GM12878 (cell line): ENCODE measurements around the gene RASGRP2. TPM values are rescaled to one million over a fixed set of nuclear protein-coding genes. Genes with fewer than 3 reads are reported as not detected.

Experiments
- ATAC-seq: fragments of 200-7000 bp; cut with Tn5 transposase; 3 replicates; pipeline ENCODE4 v1.9.1; 2020; ENCODE audit warnings: mild to moderate bottlenecking, moderate library complexity
- BruUV-seq: library from RNA; stranded (reverse); fragments of 400-500 nt; replicated peaks from 2 replicates; lab custom pipeline; 2021; lab: Mats Ljungman, UMichigan
- CTCF ChIA-PET: fragments of 300-600 bp; sonication (Branson Sonifier 250); formaldehyde crosslinking; extraction: SDS; loops from one replicate; lab custom pipeline; 2021; ENCODE audit warnings: inconsistent platforms; lab: Yijun Ruan, JAX
- POLR2A ChIA-PET: fragments of 350-600 bp; formaldehyde crosslinking; extraction: SDS; loops from one replicate; lab custom pipeline; 2021; ENCODE audit warnings: inconsistent platforms; lab: Charles Lee
- RAD21 ChIA-PET: fragments of 300-600 bp; sonication (Branson Sonifier 250); formaldehyde crosslinking; loops from one replicate; lab custom pipeline; 2023; ENCODE audit warnings: antibody characterized with exemption; ENCODE audit not compliant: unreplicated experiment; lab: Charles Lee
- SMC1A ChIA-PET: fragments of 300-600 bp; sonication (Branson Sonifier 250); formaldehyde crosslinking; loops from one replicate; lab custom pipeline; 2023; ENCODE audit not compliant: unreplicated experiment, uncharacterized antibody; lab: Charles Lee
- DNase-seq: peaks from one replicate; pipeline ENCODE4 v3.0.0-alpha.2; 2011; ENCODE audit warnings: low read depth, low spot score
- FAIRE-seq: peaks from 3 replicates; lab custom pipeline; 2011; peaks lifted over from hg19 to GRCh38; lab: Jason Lieb, UNC
- H2AFZ ChIP-seq: 2 replicates; pipeline ENCODE4 v1.6.0; 2011; ENCODE audit warnings: low read depth, low read length, control low read depth; ENCODE audit not compliant: control insufficient read depth
- H3K27ac ChIP-seq: 2 replicates; pipeline ENCODE4 v1.5.1; 2011; ENCODE audit warnings: control low read depth; ENCODE audit not compliant: control insufficient read depth, insufficient read depth
- H3K27me3 ChIP-seq, 2 experiments: replicated peaks in 1 of 2; 2 replicates each; pipeline versions ENCODE4 v1.6.0 to v1.6.1; 2011; ENCODE audit warnings: low read length in 1 of 2; ENCODE audit not compliant: control insufficient read depth in 2 of 2, insufficient read depth in 2 of 2
- H3K36me3 ChIP-seq, 2 experiments: 2 replicates each; pipeline ENCODE4 v1.5.1; 2011; ENCODE audit warnings: low read length in 1 of 2; ENCODE audit not compliant: control insufficient read depth in 2 of 2, insufficient read depth in 2 of 2
- H3K4me1 ChIP-seq: 2 replicates; pipeline ENCODE4 v1.6.1; 2011; ENCODE audit warnings: mild to moderate bottlenecking, low read length, moderate library complexity, mixed read lengths; ENCODE audit not compliant: control insufficient read depth, insufficient read depth
- H3K4me2 ChIP-seq: 2 replicates; pipeline ENCODE4 v1.6.0; 2011; ENCODE audit warnings: control low read depth; ENCODE audit not compliant: control insufficient read depth, insufficient read depth
- H3K4me3 ChIP-seq: fragments of 200-600 bp; sonication (generic); 2 replicates; pipeline ENCODE4 v1.5.1; 2016
- H3K79me2 ChIP-seq: 2 replicates; pipeline ENCODE4 v1.6.0; 2011; ENCODE audit warnings: low read length; ENCODE audit not compliant: control insufficient read depth, insufficient read depth
- H3K9ac ChIP-seq: 2 replicates; pipeline ENCODE4 v1.8.0; 2011; ENCODE audit warnings: low read length, control low read depth, mixed read lengths; ENCODE audit not compliant: control insufficient read depth, insufficient read depth
- H3K9me3 ChIP-seq: replicated peaks from 3 replicates; pipeline ENCODE4 v1.5.1; 2011; ENCODE audit warnings: mild to moderate bottlenecking, low read length; ENCODE audit not compliant: control insufficient read depth, insufficient read depth
- H4K20me1 ChIP-seq: 2 replicates; pipeline ENCODE4 v1.6.0; 2011; ENCODE audit not compliant: control insufficient read depth, insufficient read depth
- FOXM1 ChIP-seq: IDR thresholded peaks from 2 replicates; pipeline ENCODE4 v1.6.1; 2012; ENCODE audit warnings: low read depth, mild to moderate bottlenecking, inconsistent platforms, low read length, moderate library complexity
- MEF2B ChIP-seq: fragments of 450-650 bp; IDR thresholded peaks from 2 replicates; pipeline ENCODE4 v1.6.1; 2018; ENCODE audit warnings: mild to moderate bottlenecking, moderate library complexity; ENCODE audit not compliant: partially characterized antibody, poor library complexity, severe bottlenecking
- MYC ChIP-seq: IDR thresholded peaks from 2 replicates; pipeline ENCODE4 v1.6.1; 2011; ENCODE audit warnings: mild to moderate bottlenecking, low read length, moderate library complexity, inconsistent platforms; ENCODE audit not compliant: insufficient read depth, insufficient replicate concordance, insufficient read length, severe bottlenecking
- NFXL1 ChIP-seq: fragments of 450-650 bp; IDR thresholded peaks from 2 replicates; pipeline ENCODE4 v1.6.1; 2017; ENCODE audit warnings: antibody characterized with exemption, mild to moderate bottlenecking, borderline replicate concordance
- SKIL ChIP-seq: fragments of 450-650 bp; IDR thresholded peaks from 2 replicates; pipeline ENCODE4 v1.6.1; 2017; ENCODE audit warnings: mild to moderate bottlenecking, low read depth, inconsistent platforms; ENCODE audit not compliant: poor library complexity, severe bottlenecking
- TCF3 ChIP-seq: IDR thresholded peaks from 2 replicates; pipeline ENCODE4 v1.6.1; 2012; ENCODE audit warnings: low read depth, mild to moderate bottlenecking, low read length, borderline replicate concordance; ENCODE audit not compliant: insufficient read depth
- ZBED1 ChIP-seq: IDR thresholded peaks from 2 replicates; pipeline ENCODE4 v1.6.1; 2016; ENCODE audit warnings: borderline replicate concordance
- ZBTB40 ChIP-seq: fragments of 450-650 bp; IDR thresholded peaks from 2 replicates; pipeline ENCODE4 v1.6.1; 2016; ENCODE audit warnings: mild to moderate bottlenecking, moderate library complexity, borderline replicate concordance
- ZZZ3 ChIP-seq: IDR thresholded peaks from 2 replicates; pipeline ENCODE4 v1.6.1; 2011; ENCODE audit warnings: low read depth; ENCODE audit not compliant: control insufficient read depth, insufficient read length
- WGBS: methylation state at CpG from one replicate; pipeline ENCODE4 v1.1.6; 2016; ENCODE audit warnings: low lambda C conversion rate; ENCODE audit not compliant: insufficient replicate concordance, insufficient coverage; ENCODE audit errors: missing lambda C conversion rate; 5-methylcytosine and 5-hydroxymethylcytosine counted together
- in situ Hi-C: fragments of 300-500 bp; cut with MboI; formaldehyde crosslinking; loops from 9 replicates; pipeline ENCODE4 v1.14.3; 2018; ENCODE audit warnings: mixed read lengths
- intact Hi-C: fragments of 100-400 bp; cut with micrococcal nuclease; formaldehyde crosslinking; loops from one replicate; pipeline ENCODE4 v1.14.2; 2022; ENCODE audit not compliant: unreplicated experiment
- polyA plus RNA-seq, 11 experiments: library from polyadenylated mRNA; depleted of rRNA in 4 of 11; unstranded in 6 of 11; stranded (reverse) in 5 of 11; fragments of >200 nt; fragmentation: Nextera tagmentation in 4 of 11; fragmentation: Illumina TruSeq in 1 of 11; extraction: Ambion mirVana in 4 of 11; extraction: Trizol in 1 of 11; gene quantifications; 1 replicate in 1 of 11; 2 replicates in 10 of 11; pipeline versions ENCODE4 v1.2.1 to v1.2.3, GENCODE V29; 2011 to 2016; ENCODE audit warnings: inconsistent platforms in 2 of 11, missing spikeins in 2 of 11, low read depth in 1 of 11
- total RNA-seq, 4 experiments: library from RNA; depleted of rRNA in 3 of 4; stranded (reverse); fragments of >200 nt in 3 of 4; fragmentation: Illumina TruSeq in 1 of 4; extraction: Trizol in 1 of 4; gene quantifications; 2 replicates each; pipeline versions ENCODE4 v1.2.1 to v1.2.3, GENCODE V29; 2013 to 2021

RASGRP2 gene
- total and polyA plus RNA-seq, 10 of the 15 experiments (the other 5 are each of a cell fraction or from before 2014, with no cell fraction given) = 0.26 to 9.0 (median 5.4) TPM

GRCh38 chr11:64719406-64719805, 24.5 kb downstream of the RASGRP2 start:
- ChIA-PET RAD21 (interaction anchor here (1.0 kb wide), 1 partner anchor 31 kb away, joined by 3 read pairs; no protein-coding TSS in a partner anchor), CTCF (interaction anchor here (0.8 to 6.7 kb wide), 7 partner anchors 11 to 270 kb away, joined by 3 to 58 read pairs (median 3); no protein-coding TSS in a partner anchor), SMC1A (interaction anchor here (1.1 to 1.2 kb wide), 2 partner anchors 14 to 31 kb away, joined by 3 to 5 read pairs; no protein-coding TSS in a partner anchor), POLR2A (interaction anchor here (0.5 kb wide), 1 partner anchor 40 kb away, joined by 3 read pairs; no protein-coding TSS in a partner anchor)
- no peaks in the 10 kb centered on the region; a peak in 1 of 4 replicates for H3K36me3 ChIP-seq
- no peaks in the 10 kb centered on the region for H3K79me2 ChIP-seq
- in situ Hi-C loops (no loop called here), intact Hi-C loops (no loop called here)
- H3K4me3 ChIP-seq = no peak overlapping the region
- DNase-seq (no peak), ATAC-seq (no peak), FAIRE-seq (no peak)
- H3K27me3 ChIP-seq = peaks cover 3 to 11% of the 10 kb centered on the region in 2 experiments; a peak in 3 of 4 replicates
- 11% methylated on average over 10 of the region's 10 CpGs for WGBS
- no TSS peak for BruUV-seq
- H3K4me2 ChIP-seq = no peak overlapping the region
- TF ChIP-seq ZZZ3 (no peak), MEF2B (no peak), TCF3 (no peak)
- no peak overlapping the region for H3K9ac ChIP-seq
- H3K4me1 ChIP-seq = peaks cover 13% of the 10 kb centered on the region
- H4K20me1 ChIP-seq = no peaks in the 10 kb centered on the region
- H3K27ac ChIP-seq = no peak overlapping the region
- no peak overlapping the region for H2AFZ ChIP-seq
- no peaks in the 10 kb centered on the region for H3K9me3 ChIP-seq

- Histone ChIP-seq H3K27ac (no peak overlapping the region), H3K36me3 (no peaks in the 10 kb centered on the region; a peak in 1 of 4 replicates), H3K9me3 (no peaks in the 10 kb centered on the region), H3K9ac (no peak overlapping the region), H3K27me3 (peaks cover 6 to 11% of the 10 kb centered on the region in 2 experiments; a peak in 3 of 4 replicates), H4K20me1 (no peaks in the 10 kb centered on the region), H3K4me2 (no peak overlapping the region), H3K4me1 (peaks cover 10% of the 10 kb centered on the region), H3K4me3 (no peak overlapping the region), H2AFZ (no peak overlapping the region), H3K79me2 (no peaks in the 10 kb centered on the region)
- DNase-seq = no peak
- no peak for FAIRE-seq
- no peak for TF ChIP-seq SKIL
- TF ChIP-seq ZBTB40 = no peak
- TF ChIP-seq ZBED1 = no peak
- TF ChIP-seq NFXL1 = no peak
- TF ChIP-seq MYC = no peak
- no peak for TF ChIP-seq FOXM1
- SMC1A ChIA-PET = interaction anchor here (1.1 to 1.2 kb wide), 2 partner anchors 14 to 30 kb away, joined by 3 to 5 read pairs; no protein-coding TSS in a partner anchor
- no peak for ATAC-seq
- 47% methylated on average over 4 of the region's 4 CpGs for WGBS
- CTCF ChIA-PET = interaction anchor here (0.8 to 6.7 kb wide), 5 partner anchors 10 to 270 kb away, joined by 3 to 58 read pairs (median 5); no protein-coding TSS in a partner anchor
- POLR2A ChIA-PET = interaction anchor here (0.5 kb wide), 1 partner anchor 40 kb away, joined by 3 read pairs; no protein-coding TSS in a partner anchor
- BruUV-seq = no TSS peak
- intact Hi-C loops = no loop called here
- in situ Hi-C loops = no loop called here
- RAD21 ChIA-PET = interaction anchor here (1.3 kb wide), 1 partner anchor 14 kb away, joined by 4 read pairs; no protein-coding TSS in a partner anchor
These were observed 25.2 kb downstream of the RASGRP2 start for GRCh38 chr11:64718780-64719124.
